ENCODE results near the gene ZNF232.
A peak's percentile ranks its signal among the peaks of the same experiment; 100 is the strongest.
"Not testable (repeated sequence)": the region's sequence is repeated elsewhere in the genome, so short reads cannot be mapped to it uniquely, and the experiment has no call there.

ZNF232 gene

GRCh38 chr17:5111402-5112204 lies at the start of gene ZNF232:
Gene ZNF232, minus strand, starts transcription at chr17:5111878. Its CDS starts 56 bp downstream, at chr17:5111822.
- DNase-seq = peak; percentile 89

- not testable (repeated sequence) for DNase-seq
These were observed 49.0 kb upstream of the ZNF232 start for GRCh38 chr17:5160702-5161101.

GRCh38 chr17:5146122-5146521 lies 34.4 kb upstream of the ZNF232 start:
- not testable (repeated sequence) for DNase-seq

GRCh38 chr17:5142877-5143276 lies 31.2 kb upstream of the ZNF232 start:
- not testable (repeated sequence) for DNase-seq

- DNase-seq = no peak
These were observed 27.7 kb upstream of the ZNF232 start for GRCh38 chr17:5139458-5139732.

- no peak for DNase-seq
These were observed 27.2 kb upstream of the ZNF232 start for GRCh38 chr17:5138616-5139457.

- not testable (repeated sequence) for DNase-seq
These were observed 26.5 kb upstream of the ZNF232 start for GRCh38 chr17:5138198-5138544.

GRCh38 chr17:5137511-5138197 lies 26.0 kb upstream of the ZNF232 start:
- not testable (repeated sequence) for DNase-seq

GRCh38 chr17:5136580-5137412 lies 25.1 kb upstream of the ZNF232 start:
- not testable (repeated sequence) for DNase-seq

GRCh38 chr17:5135726-5136579 lies 24.3 kb upstream of the ZNF232 start:
- DNase-seq = no peak

- DNase-seq = not testable (repeated sequence)
These were observed 23.5 kb upstream of the ZNF232 start for GRCh38 chr17:5135131-5135712.

GRCh38 chr17:5134571-5134970 lies 22.9 kb upstream of the ZNF232 start:
- DNase-seq = not testable (repeated sequence)

GRCh38 chr17:5133961-5134360 lies 22.3 kb upstream of the ZNF232 start:
- DNase-seq = not testable (repeated sequence)

GRCh38 chr17:5133311-5133710 lies 21.6 kb upstream of the ZNF232 start:
- DNase-seq = no peak

GRCh38 chr17:5132503-5133225 lies 21.0 kb upstream of the ZNF232 start:
- not testable (repeated sequence) for DNase-seq

- DNase-seq = not testable (repeated sequence)
These were observed 20.3 kb upstream of the ZNF232 start for GRCh38 chr17:5131799-5132502.

GRCh38 chr17:5131146-5131715 lies 19.6 kb upstream of the ZNF232 start:
- DNase-seq = no peak

- DNase-seq = not testable (repeated sequence)
These were observed 19.0 kb upstream of the ZNF232 start for GRCh38 chr17:5130687-5131086.

GRCh38 chr17:5130261-5130660 lies 18.6 kb upstream of the ZNF232 start:
- DNase-seq = not testable (repeated sequence)

Measured in NCI-H2029 (cell line).